HepG2 (cell line): ENCODE results near the gene DAGLB. TPM values are rescaled to one million over a fixed set of nuclear protein-coding genes. Genes with fewer than 3 reads are reported as not detected.

ENCODE experiments used
- ARNT ChIP-seq: fragments of 450-650 bp; IDR thresholded peaks from 2 replicates; pipeline ENCODE4 v1.6.1; 2017
- ASH2L ChIP-seq: fragments of 300-600, 200-600 bp; sonication (generic); IDR thresholded peaks from 2 replicates; pipeline ENCODE4 v1.7.0; 2017; ENCODE audit warnings: low read depth, mild to moderate bottlenecking, moderate library complexity, mixed read lengths, low read length; ENCODE audit not compliant: insufficient read length
- BHLHE40 ChIP-seq: IDR thresholded peaks from 2 replicates; pipeline ENCODE4 v1.6.1; 2011; ENCODE audit warnings: low read length, improper control_type of control experiment
- CCDC6 ChIP-seq: sonication (generic); formaldehyde crosslinking; IDR thresholded peaks from 2 replicates; pipeline ENCODE4 v1.8.1; 2022; ENCODE audit warnings: mild to moderate bottlenecking, missing genetic modification reagents, moderate library complexity
- CENPX ChIP-seq: sonication (generic); formaldehyde crosslinking; IDR thresholded peaks from 2 replicates; pipeline ENCODE4 v1.9.0; 2021; ENCODE audit warnings: mild to moderate bottlenecking, missing genetic modification reagents, moderate library complexity
- ESRRA ChIP-seq: sonication (generic); formaldehyde crosslinking; IDR thresholded peaks from 2 replicates; pipeline ENCODE4 v1.5.1; 2020; ENCODE audit warnings: mild to moderate bottlenecking, low read depth, missing genetic modification reagents
- FOXO1 ChIP-seq: sonication (generic); formaldehyde crosslinking; IDR thresholded peaks from 2 replicates; pipeline ENCODE4 v1.4.0; 2020; ENCODE audit warnings: missing genetic modification reagents
- KDM6A ChIP-seq: IDR thresholded peaks from 2 replicates; pipeline ENCODE4 v1.6.1; 2016; ENCODE audit warnings: low read depth
- KLF6 ChIP-seq: IDR thresholded peaks from 2 replicates; pipeline ENCODE4 v1.8.0; 2016; ENCODE audit warnings: missing biosample characterization, missing genetic modification reagents
- SOX13 ChIP-seq, 3 experiments: fragments of 450-650 bp in 1 of 3; sonication (generic) in 1 of 3; formaldehyde crosslinking in 1 of 3; IDR thresholded peaks in 2 of 3; conservative IDR thresholded peaks in 1 of 3; 2 replicates each; pipeline versions ENCODE4 v1.5.0 to v1.6.1; 2016 to 2020; ENCODE audit warnings: antibody characterized with exemption in 1 of 3, mild to moderate bottlenecking in 1 of 3, missing compliant biosample characterization in 1 of 3, missing genetic modification reagents in 1 of 3, moderate library complexity in 1 of 3
- TAF15 ChIP-seq: fragments of 200-400 bp; formaldehyde crosslinking; IDR thresholded peaks from one replicate; pipeline ENCODE4 v1.6.1; 2018; ENCODE audit warnings: mild to moderate bottlenecking, low read depth, low read length; ENCODE audit not compliant: poor library complexity, severe bottlenecking
- ZC3H4 ChIP-seq: sonication (generic); formaldehyde crosslinking; IDR thresholded peaks from 2 replicates; pipeline ENCODE4 v1.4.0; 2020; ENCODE audit warnings: missing genetic modification reagents, borderline replicate concordance
- ZNF34 ChIP-seq: sonication (generic); formaldehyde crosslinking; IDR thresholded peaks from 2 replicates; pipeline ENCODE4 v1.4.0; 2020; ENCODE audit warnings: mild to moderate bottlenecking, missing genetic modification reagents, borderline replicate concordance
- ZNF547 ChIP-seq: sonication (generic); formaldehyde crosslinking; IDR thresholded peaks from 2 replicates; pipeline ENCODE4 v1.5.1; 2020; ENCODE audit warnings: mild to moderate bottlenecking, missing genetic modification reagents
- ZNF879 ChIP-seq: sonication (generic); formaldehyde crosslinking; IDR thresholded peaks from 2 replicates; pipeline ENCODE4 v1.8.1; 2023; ENCODE audit warnings: missing genetic modification reagents
- polyA plus RNA-seq, 8 experiments: library from polyadenylated mRNA; depleted of rRNA in 3 of 8; stranded (reverse) in 7 of 8; unstranded in 1 of 8; fragments of >200 nt; fragmentation: Illumina TruSeq in 4 of 8; extraction: Trizol in 4 of 8; gene quantifications; 2 replicates each; pipeline versions ENCODE4 v1.2.1 to v1.2.3, GENCODE V29; 2011 to 2016; ENCODE audit warnings: low read depth in 4 of 8, missing spikeins in 1 of 8, mixed read lengths in 1 of 8; ENCODE audit not compliant: insufficient read depth in 1 of 8
- total RNA-seq, 5 experiments: library from RNA; depleted of rRNA; stranded (reverse); fragments of >200 nt; fragmentation: Illumina TruSeq; extraction: Trizol; gene quantifications; 2 replicates each; pipeline ENCODE4 v1.2.3, GENCODE V29; 2016; ENCODE audit warnings: low read depth in 1 of 5
- TF ChIP-seq, protein P1 (sequence below): sonication (generic); IDR thresholded peaks from 2 replicates; pipeline ENCODE4 v1.6.1; 2016; ENCODE audit warnings: low read depth, borderline replicate concordance
- TF ChIP-seq, protein P2 (sequence below): sonication (generic); formaldehyde crosslinking; IDR thresholded peaks from 2 replicates; pipeline ENCODE4 v1.4.0; 2020; ENCODE audit warnings: mild to moderate bottlenecking, missing genetic modification reagents
- TF ChIP-seq, protein P3 (sequence below): sonication (generic); formaldehyde crosslinking; IDR thresholded peaks from 2 replicates; pipeline ENCODE4 v1.4.0; 2020; ENCODE audit warnings: missing genetic modification reagents
- TF ChIP-seq, protein P4 (sequence below): sonication (generic); formaldehyde crosslinking; IDR thresholded peaks from 2 replicates; pipeline ENCODE4 v1.8.0; 2022; ENCODE audit warnings: missing genetic modification reagents, mild to moderate bottlenecking, inconsistent platforms, borderline replicate concordance
- TF ChIP-seq, protein P5 (sequence below): sonication (generic); formaldehyde crosslinking; IDR thresholded peaks from 2 replicates; pipeline ENCODE4 v1.4.0; 2020; ENCODE audit warnings: missing genetic modification reagents
- TF ChIP-seq, protein P6 (sequence below): sonication (generic); formaldehyde crosslinking; IDR thresholded peaks from 2 replicates; pipeline ENCODE4 v1.8.0; 2022; ENCODE audit warnings: low read depth, missing genetic modification reagents

Gene DAGLB
- total and polyA plus RNA-seq, 2 of the 13 experiments (the other 11 are each of a cell fraction or from before 2014, with no cell fraction given): 7.9 to 9.8 TPM

DNA sequence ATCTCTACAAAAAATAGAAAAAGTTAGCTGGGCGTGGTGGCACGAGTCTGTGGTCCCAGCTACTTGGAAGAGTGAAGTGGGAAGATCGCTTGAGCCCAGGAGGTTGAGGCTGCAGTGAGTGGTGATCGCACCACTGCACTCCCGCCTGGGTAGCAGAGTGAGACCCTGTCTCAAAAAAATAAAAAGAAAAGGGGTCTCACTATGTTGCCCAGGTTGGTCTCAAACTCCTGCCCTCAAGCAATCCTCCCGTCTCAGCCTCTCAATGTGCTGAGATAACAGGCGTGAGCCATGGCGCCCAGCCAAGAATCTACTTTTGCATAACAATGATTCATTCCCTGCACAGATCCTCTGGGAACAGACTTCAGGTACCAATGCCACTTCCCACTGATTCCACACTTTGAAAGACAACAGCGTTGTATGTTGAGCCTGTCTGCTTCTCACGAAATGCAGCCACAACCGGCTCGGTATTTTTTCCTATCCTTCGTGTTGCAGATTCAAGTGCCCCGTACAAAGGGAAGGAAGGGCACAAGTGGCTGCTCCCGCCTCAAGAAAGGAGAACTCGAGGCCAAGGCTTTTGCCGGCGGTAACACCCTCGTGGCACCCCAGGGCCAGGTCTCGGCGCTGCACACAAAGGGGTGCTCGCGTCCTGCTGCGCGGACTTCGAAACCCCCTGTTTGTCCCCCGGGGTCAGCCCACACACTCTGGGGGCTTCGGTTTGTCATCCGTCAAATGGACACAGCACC, 745 bp downstream of the DAGLB start (continued):
- TF ChIP-seq, protein P1, sequence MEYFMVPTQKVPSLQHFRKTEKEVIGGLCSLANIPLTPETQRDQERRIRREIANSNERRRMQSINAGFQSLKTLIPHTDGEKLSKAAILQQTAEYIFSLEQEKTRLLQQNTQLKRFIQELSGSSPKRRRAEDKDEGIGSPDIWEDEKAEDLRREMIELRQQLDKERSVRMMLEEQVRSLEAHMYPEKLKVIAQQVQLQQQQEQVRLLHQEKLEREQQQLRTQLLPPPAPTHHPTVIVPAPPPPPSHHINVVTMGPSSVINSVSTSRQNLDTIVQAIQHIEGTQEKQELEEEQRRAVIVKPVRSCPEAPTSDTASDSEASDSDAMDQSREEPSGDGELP: no peak
- no peak for TF ChIP-seq ZNF879 (CRISPR knock-in tag)
- no peak for TF ChIP-seq ZNF547 (CRISPR knock-in tag)
- no peak for TF ChIP-seq ZNF34
- no peak for TF ChIP-seq CCDC6
- TF ChIP-seq, protein P2, sequence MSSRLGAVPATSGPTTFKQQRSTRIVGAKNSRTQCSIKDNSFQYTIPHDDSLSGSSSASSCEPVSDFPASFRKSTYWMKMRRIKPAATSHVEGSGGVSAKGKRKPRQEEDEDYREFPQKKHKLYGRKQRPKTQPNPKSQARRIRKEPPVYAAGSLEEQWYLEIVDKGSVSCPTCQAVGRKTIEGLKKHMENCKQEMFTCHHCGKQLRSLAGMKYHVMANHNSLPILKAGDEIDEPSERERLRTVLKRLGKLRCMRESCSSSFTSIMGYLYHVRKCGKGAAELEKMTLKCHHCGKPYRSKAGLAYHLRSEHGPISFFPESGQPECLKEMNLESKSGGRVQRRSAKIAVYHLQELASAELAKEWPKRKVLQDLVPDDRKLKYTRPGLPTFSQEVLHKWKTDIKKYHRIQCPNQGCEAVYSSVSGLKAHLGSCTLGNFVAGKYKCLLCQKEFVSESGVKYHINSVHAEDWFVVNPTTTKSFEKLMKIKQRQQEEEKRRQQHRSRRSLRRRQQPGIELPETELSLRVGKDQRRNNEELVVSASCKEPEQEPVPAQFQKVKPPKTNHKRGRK (CRISPR knock-in tag): no peak
- TF ChIP-seq, protein P3, sequence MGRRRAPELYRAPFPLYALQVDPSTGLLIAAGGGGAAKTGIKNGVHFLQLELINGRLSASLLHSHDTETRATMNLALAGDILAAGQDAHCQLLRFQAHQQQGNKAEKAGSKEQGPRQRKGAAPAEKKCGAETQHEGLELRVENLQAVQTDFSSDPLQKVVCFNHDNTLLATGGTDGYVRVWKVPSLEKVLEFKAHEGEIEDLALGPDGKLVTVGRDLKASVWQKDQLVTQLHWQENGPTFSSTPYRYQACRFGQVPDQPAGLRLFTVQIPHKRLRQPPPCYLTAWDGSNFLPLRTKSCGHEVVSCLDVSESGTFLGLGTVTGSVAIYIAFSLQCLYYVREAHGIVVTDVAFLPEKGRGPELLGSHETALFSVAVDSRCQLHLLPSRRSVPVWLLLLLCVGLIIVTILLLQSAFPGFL (CRISPR knock-in tag): no peak
- TF ChIP-seq, protein P4, sequence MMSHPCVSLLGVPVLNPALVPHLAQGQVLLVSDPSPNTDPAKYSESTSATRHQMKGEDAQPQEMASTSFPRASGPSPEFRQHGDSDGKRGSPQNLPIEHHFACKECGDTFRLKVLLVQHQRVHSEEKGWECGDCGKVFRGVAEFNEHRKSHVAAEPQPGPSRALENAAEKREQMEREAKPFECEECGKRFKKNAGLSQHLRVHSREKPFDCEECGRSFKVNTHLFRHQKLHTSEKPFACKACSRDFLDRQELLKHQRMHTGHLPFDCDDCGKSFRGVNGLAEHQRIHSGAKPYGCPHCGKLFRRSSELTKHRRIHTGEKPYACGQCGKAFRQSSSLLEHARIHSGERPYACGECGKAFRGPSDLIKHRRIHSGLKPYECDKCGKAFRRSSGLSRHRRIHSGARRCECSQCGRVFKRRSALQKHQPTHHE (CRISPR knock-in tag): no peak; the same call in 1 of the 2 replicates
- no peak for TF ChIP-seq KLF6 (CRISPR knock-in tag)
- no peak for TF ChIP-seq KDM6A
- peak; percentile 12 for TF ChIP-seq TAF15
- no peak for TF ChIP-seq CENPX (CRISPR knock-in tag)
- TF ChIP-seq ARNT: no peak
- no peak for TF ChIP-seq SOX13 (IDR thresholded peaks at IDR 0.05)
- peak in 1 of 2 experiments; percentile 78; a peak in 2 of 4 replicates for TF ChIP-seq SOX13 (CRISPR knock-in tag; conservative IDR thresholded peaks at IDR 0.05 in 1 of 2, IDR thresholded peaks at IDR 0.05 in 1 of 2)
- TF ChIP-seq ESRRA (CRISPR knock-in tag): no peak
- no peak for TF ChIP-seq ZC3H4 (CRISPR knock-in tag)
- TF ChIP-seq, protein P5, sequence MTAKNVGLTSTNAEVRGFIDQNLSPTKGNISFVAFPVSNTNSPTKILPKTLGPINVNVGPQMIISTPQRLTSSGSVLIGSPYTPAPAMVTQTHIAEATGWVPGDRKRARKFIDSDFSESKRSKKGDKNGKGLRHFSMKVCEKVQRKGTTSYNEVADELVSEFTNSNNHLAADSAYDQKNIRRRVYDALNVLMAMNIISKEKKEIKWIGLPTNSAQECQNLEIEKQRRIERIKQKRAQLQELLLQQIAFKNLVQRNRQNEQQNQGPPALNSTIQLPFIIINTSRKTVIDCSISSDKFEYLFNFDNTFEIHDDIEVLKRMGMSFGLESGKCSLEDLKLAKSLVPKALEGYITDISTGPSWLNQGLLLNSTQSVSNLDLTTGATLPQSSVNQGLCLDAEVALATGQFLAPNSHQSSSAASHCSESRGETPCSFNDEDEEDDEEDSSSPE: 0 out of 2 replicates have a peak, but pooled peaks have one; percentile 8
- TF ChIP-seq, protein P6, sequence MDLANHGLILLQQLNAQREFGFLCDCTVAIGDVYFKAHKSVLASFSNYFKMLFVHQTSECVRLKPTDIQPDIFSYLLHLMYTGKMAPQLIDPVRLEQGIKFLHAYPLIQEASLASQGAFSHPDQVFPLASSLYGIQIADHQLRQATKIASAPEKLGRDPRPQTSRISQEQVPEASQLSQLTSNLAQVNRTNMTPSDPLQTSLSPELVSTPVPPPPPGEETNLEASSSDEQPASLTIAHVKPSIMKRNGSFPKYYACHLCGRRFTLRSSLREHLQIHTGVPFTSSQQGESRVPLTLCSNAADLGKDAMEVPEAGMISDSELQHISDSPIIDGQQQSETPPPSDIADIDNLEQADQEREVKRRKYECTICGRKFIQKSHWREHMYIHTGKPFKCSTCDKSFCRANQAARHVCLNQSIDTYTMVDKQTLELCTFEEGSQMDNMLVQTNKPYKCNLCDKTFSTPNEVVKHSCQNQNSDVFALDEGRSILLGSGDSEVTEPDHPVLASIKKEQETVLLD (CRISPR knock-in tag): no peak
- no peak for TF ChIP-seq ASH2L
- TF ChIP-seq FOXO1 (CRISPR knock-in tag): no peak
- TF ChIP-seq BHLHE40: 0 out of 2 replicates have a peak, but pooled peaks have one; percentile 9
